Activated T-helper 2 cell treated with anti-CD3 and anti-CD28 coated beads, Interferon-gamma antibody, Interleukin-2, Interleukin-4, amounts not matched to agents 10 μg/mL and 5 μg/mL and 100 μg/mL, durations not matched to agents 14 hours and 24 hours and 36 hours (primary cell): ENCODE measurements around the gene KRT15. TPM values are rescaled to one million over a fixed set of nuclear protein-coding genes. Genes with fewer than 3 reads are reported as not detected.
"Not testable (repeated sequence)": the region's sequence is repeated elsewhere in the genome, so short reads cannot be mapped to it uniquely, and the experiment has no call there.

Source experiments
- DNase-seq: peaks from one replicate; pipeline ENCODE4 v3.0.0; 2021; ENCODE audit warnings: low spot score
- H3K27ac Mint-ChIP-seq: one replicate; pipeline ENCODE4 v1.8.0; 2021; ENCODE audit warnings: mixed read lengths
- H3K27me3 Mint-ChIP-seq: one replicate; pipeline ENCODE4 v1.8.0; 2021; ENCODE audit warnings: low read depth, mixed read lengths
- H3K36me3 Mint-ChIP-seq: one replicate; pipeline ENCODE4 v1.8.0; 2021; ENCODE audit warnings: low read depth, mixed read lengths
- H3K4me1 Mint-ChIP-seq: one replicate; pipeline ENCODE4 v1.8.0; 2021; ENCODE audit warnings: low read depth, mixed read lengths
- H3K4me3 Mint-ChIP-seq: one replicate; pipeline ENCODE4 v1.8.0; 2021; ENCODE audit warnings: low read depth, mild to moderate bottlenecking, moderate library complexity, mixed read lengths
- H3K9me3 Mint-ChIP-seq: one replicate; pipeline ENCODE4 v1.8.0; 2021; ENCODE audit warnings: mixed read lengths
- intact Hi-C: fragments of 100-400 bp; cut with micrococcal nuclease; formaldehyde crosslinking; loops from one replicate; pipeline ENCODE4 v1.15.1; 2023
- total RNA-seq: library from RNA; stranded (reverse); gene quantifications from 2 replicates; pipeline ENCODE4 v1.2.3, GENCODE V29; 2022

The KRT15 gene
- total RNA-seq, 1 donor from 2014 or later, result not detected

DNA sequence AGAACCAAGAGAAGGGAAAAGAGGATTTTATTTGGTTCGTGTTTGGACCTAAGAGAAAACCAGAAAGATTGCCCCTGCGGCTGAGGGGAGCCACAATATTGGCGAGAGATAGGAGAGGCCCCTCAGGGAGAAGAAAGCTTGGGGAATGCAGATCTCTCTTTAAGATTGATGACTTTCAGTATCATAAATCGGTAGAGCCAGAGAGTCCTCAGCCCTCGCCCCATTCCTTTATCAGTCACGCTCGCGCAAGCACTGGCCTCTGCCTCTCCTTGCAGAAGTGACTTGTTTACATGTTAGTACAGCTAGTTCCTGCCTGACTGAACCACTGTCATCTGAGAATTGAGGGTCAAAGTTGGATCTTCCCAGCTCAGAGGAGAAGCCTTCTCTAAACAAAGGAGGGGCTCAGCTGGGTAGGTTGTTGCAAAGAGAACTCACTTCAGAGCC, 30.9 kb upstream of the KRT15 start:
- Mint-ChIP-seq H3K36me3 (no peaks in the 10 kb centered on the region), H3K4me1 (peaks cover 21% of the 10 kb centered on the region), H3K27ac (no peak overlapping the region), H3K4me3 (no peak overlapping the region), H3K9me3 (peaks cover 8% of the 10 kb centered on the region), H3K27me3 (peaks cover 4% of the 10 kb centered on the region)
- DNase-seq, result no peak
- intact Hi-C loops, result loop anchor here (1.0 to 10.0 kb wide), 4 partner anchors 62 to 145 kb away; partner anchors contain the start of gene KRT36

DNA sequence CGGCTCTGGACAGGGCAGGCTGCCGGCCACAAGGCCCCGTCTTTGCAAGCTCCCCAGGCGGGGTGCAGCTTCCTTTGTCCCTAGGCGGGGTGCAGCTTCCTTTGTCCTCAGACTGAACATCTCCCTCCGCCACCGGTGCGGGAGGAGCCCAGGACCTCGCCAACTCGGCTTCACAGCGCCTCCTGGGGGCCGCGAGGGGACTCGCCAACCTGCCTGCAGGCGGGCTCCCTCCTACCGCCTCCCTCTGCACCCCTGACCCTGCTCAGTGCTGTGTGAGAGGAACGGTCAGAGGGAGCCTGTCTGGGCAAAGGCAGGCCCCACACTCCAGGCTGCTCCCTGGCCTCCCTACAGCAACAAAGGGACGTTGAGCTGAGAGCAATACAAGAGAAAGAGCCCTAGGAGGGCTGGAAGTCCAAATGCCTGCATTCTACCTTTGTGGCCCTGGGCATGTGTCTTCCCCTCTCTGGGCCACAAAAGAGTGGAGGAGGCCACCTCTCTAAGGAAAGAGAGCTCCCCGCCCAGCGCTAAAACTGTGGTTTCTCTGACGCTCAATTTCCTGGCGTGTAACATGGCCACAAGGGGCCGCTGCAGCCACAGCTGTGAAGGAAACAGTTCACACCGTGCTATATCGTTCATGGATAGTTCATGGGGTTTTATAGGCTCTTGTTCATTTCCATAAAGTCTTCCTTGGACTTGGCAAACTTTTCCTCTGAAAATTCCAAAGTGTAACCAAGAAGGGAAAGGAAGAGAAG, 30.3 kb upstream of the KRT15 start:
- H3K27ac Mint-ChIP-seq, result peak overlapping the region; percentile 84

DNA sequence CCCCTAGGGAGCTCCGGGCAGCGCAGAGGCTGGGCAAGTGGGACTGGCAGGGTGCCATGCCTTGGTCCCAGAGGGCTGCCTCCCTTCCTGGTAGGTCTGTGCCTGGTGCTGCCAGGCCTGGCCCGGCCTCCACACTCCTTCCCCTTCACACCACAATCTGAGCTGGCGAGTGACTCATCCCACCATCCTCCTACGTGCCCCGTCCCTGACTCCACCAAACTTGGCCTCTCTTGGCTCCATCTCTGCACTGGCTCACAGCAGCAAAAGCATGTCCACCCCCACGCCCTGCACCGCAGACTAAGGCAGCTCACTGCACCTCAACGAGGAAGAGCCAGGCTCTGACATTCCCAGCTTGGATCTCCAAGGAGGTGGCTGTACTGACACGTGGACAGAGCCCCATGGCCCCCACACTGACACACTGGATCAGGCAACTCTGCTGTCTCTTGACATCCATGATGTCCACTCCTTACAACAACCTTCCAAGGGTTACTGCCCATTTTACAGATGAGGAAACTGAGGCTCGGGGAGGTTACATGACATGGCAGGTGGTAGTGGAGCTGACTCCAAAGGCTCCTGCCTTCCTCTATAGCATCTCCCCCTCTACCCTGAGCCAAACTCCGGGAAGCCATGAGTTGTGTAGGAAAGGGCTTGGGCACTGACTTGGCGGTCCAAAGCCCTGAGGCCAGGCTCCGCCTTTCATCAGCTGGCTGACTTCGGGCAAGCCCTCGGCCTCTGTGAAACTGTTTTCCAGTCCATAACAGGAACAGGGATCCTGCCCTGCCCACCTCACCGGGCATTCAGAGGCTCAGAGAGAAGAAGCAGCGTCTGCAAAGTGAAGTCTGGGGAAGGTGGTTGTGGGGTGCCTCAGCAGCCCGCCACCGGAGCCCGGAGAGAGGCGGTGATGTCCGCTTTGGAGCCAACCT, 29.5 kb upstream of the KRT15 start:
- H3K36me3 Mint-ChIP-seq, result no peaks in the 10 kb centered on the region
- H3K27ac Mint-ChIP-seq, result peak overlapping the region; percentile 34
- H3K4me1 Mint-ChIP-seq, result peaks cover 21% of the 10 kb centered on the region
- intact Hi-C loops, result loop anchor here (2.0 to 10.0 kb wide), 3 partner anchors 61 to 143 kb away; partner anchors contain the start of gene KRT36
- H3K9me3 Mint-ChIP-seq, result peaks cover 8% of the 10 kb centered on the region
- H3K27me3 Mint-ChIP-seq, result peaks cover 2% of the 10 kb centered on the region
- H3K4me3 Mint-ChIP-seq, result no peak overlapping the region
- peak; percentile 17 for DNase-seq

More for the DNA sequence above, 30.3 kb upstream of the KRT15 start:
- peaks cover 2% of the 10 kb centered on the region for H3K27me3 Mint-ChIP-seq
- peak overlapping the region; percentile 18 for H3K4me3 Mint-ChIP-seq
- no peaks in the 10 kb centered on the region for H3K36me3 Mint-ChIP-seq
- H3K4me1 Mint-ChIP-seq, result peaks cover 21% of the 10 kb centered on the region
- peaks cover 8% of the 10 kb centered on the region for H3K9me3 Mint-ChIP-seq
- intact Hi-C loops, result loop anchor here (1.0 to 10.0 kb wide), 4 partner anchors 62 to 144 kb away; partner anchors contain the start of gene KRT36
- peak; percentile 77 for DNase-seq

- Mint-ChIP-seq H3K9me3 (peaks cover 8% of the 10 kb centered on the region), H3K4me1 (peaks cover 25% of the 10 kb centered on the region), H3K27ac (no peak overlapping the region), H3K36me3 (no peaks in the 10 kb centered on the region), H3K27me3 (peaks cover 2% of the 10 kb centered on the region), H3K4me3 (no peak overlapping the region)
- intact Hi-C loops, result loop anchor here (5.0 to 10.0 kb wide), 2 partner anchors 60 to 143 kb away; partner anchors contain the start of gene KRT36
- no peak for DNase-seq
These were observed 28.7 kb upstream of the KRT15 start for GRCh38 chr17:41547378-41547841.

DNA sequence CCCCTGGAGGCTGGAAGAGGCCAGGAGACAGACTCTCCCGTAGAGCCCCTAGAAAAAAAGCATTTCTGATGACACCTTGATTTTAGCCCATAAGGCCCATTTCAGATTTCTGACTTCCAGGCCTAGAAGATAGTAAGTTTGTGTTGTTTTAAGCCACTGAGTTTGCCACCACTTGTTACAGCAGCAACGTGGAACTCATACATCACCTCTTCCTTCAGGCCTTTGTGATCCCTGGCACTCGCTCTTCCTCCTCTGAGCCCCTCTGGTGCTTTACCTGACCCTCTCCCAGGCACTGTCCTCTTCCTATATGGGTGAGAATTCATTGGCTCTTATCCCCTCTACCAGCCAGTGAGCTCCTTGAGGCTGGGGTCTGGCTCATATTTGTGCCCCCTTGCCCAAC, 28.1 kb upstream of the KRT15 start:
- no peak for DNase-seq
- Mint-ChIP-seq H3K4me3 (no peak overlapping the region), H3K36me3 (no peaks in the 10 kb centered on the region), H3K27ac (no peak overlapping the region), H3K4me1 (peaks cover 25% of the 10 kb centered on the region), H3K27me3 (peaks cover 4% of the 10 kb centered on the region), H3K9me3 (peaks cover 8% of the 10 kb centered on the region)
- intact Hi-C loops, result loop anchor here (5.0 to 10.0 kb wide), 2 partner anchors 60 to 142 kb away; partner anchors contain the start of gene KRT36

- Mint-ChIP-seq H3K36me3 (no peaks in the 10 kb centered on the region), H3K4me3 (no peak overlapping the region), H3K4me1 (peaks cover 25% of the 10 kb centered on the region), H3K27me3 (peaks cover 2% of the 10 kb centered on the region), H3K9me3 (peaks cover 8% of the 10 kb centered on the region), H3K27ac (no peak overlapping the region)
- DNase-seq, result no peak
- intact Hi-C loops, result loop anchor here (5.0 to 10.0 kb wide), 2 partner anchors 59 to 141 kb away; partner anchors contain the start of gene KRT36
These were observed 27.2 kb upstream of the KRT15 start for GRCh38 chr17:41545829-41546410.

GRCh38 chr17:41544935-41545334, 26.2 kb upstream of the KRT15 start:
- no peak overlapping the region for H3K27ac Mint-ChIP-seq
- intact Hi-C loops, result loop anchor here (5.0 to 10.0 kb wide), 2 partner anchors 58 to 140 kb away; partner anchors contain the start of gene KRT36
- no peak overlapping the region for H3K4me3 Mint-ChIP-seq
- H3K36me3 Mint-ChIP-seq, result no peaks in the 10 kb centered on the region
- H3K27me3 Mint-ChIP-seq, result peaks cover 2% of the 10 kb centered on the region
- no peak for DNase-seq
- H3K4me1 Mint-ChIP-seq, result peaks cover 25% of the 10 kb centered on the region
- peaks cover 8% of the 10 kb centered on the region for H3K9me3 Mint-ChIP-seq

GRCh38 chr17:41544491-41544892, 25.8 kb upstream of the KRT15 start:
- H3K4me1 Mint-ChIP-seq, result peaks cover 22% of the 10 kb centered on the region
- peaks cover 8% of the 10 kb centered on the region for H3K9me3 Mint-ChIP-seq
- H3K4me3 Mint-ChIP-seq, result no peak overlapping the region
- DNase-seq, result no peak
- H3K27me3 Mint-ChIP-seq, result peaks cover 2% of the 10 kb centered on the region
- H3K36me3 Mint-ChIP-seq, result no peaks in the 10 kb centered on the region
- no peak overlapping the region for H3K27ac Mint-ChIP-seq
- intact Hi-C loops, result loop anchor here (10.0 kb wide), 1 partner anchor 140 kb away; no protein-coding TSS in a partner anchor

DNA sequence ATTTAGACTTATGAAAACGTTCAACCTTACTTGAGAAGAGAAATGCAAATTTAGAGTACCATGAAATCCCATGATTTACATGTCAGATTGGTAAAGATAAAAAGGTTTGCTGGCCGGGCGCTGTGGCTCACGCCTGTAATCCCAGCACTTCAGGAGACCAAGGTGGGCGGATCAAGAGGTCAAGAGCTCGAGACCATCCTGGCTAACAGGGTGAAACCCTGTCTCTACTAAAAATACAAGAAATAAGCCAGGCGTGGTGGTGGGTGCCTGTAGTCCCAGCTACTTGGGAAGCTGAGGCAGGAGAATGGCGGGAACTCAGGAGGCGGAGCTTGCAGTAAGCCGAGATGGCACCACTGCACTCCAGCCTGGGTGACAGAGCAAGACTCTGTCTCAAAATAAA, 24.1 kb upstream of the KRT15 start:
- not testable (repeated sequence) for H3K27ac Mint-ChIP-seq, H3K36me3 Mint-ChIP-seq, H3K4me1 Mint-ChIP-seq, H3K4me3 Mint-ChIP-seq, H3K9me3 Mint-ChIP-seq, DNase-seq, H3K27me3 Mint-ChIP-seq
- intact Hi-C loops, result loop anchor here (10.0 kb wide), 1 partner anchor 138 kb away; no protein-coding TSS in a partner anchor

DNA sequence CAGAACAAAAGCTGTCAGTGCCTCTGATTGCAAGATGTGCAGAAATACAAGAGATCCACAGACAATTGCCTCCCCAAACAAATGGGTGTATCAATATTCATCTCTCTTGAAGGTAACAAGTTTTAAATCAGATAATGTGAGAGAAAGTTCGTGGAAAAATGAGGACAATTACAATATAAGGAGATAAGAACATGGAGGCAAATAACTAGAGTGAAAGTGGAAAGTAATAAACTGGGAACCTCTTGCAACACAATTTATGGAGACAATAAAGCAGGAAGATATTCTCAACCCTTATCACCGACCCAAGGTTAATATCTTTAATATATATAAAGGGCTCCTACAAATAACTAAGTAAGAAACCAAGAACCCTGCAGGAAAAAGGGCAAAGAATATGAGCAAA, 23.7 kb upstream of the KRT15 start:
- Mint-ChIP-seq H3K9me3 (peaks cover 6% of the 10 kb centered on the region), H3K27me3 (peaks cover 2% of the 10 kb centered on the region), H3K27ac (no peak overlapping the region), H3K4me1 (peaks cover 3% of the 10 kb centered on the region), H3K4me3 (no peak overlapping the region), H3K36me3 (no peaks in the 10 kb centered on the region)
- DNase-seq, result no peak
- intact Hi-C loops, result loop anchor here (10.0 kb wide), 1 partner anchor 138 kb away; no protein-coding TSS in a partner anchor

- intact Hi-C loops, result loop anchor here (10.0 kb wide), 1 partner anchor 136 kb away; no protein-coding TSS in a partner anchor
- Mint-ChIP-seq H3K9me3 (no peaks in the 10 kb centered on the region), H3K27me3 (peaks cover 2% of the 10 kb centered on the region), H3K4me3 (no peak overlapping the region), H3K36me3 (no peaks in the 10 kb centered on the region), H3K27ac (no peak overlapping the region), H3K4me1 (peaks cover 3% of the 10 kb centered on the region)
- DNase-seq, result no peak
These were observed 22.4 kb upstream of the KRT15 start for GRCh38 chr17:41540921-41541625.
